SK-N-SH treated with all-trans-retinoic acid at 6 μM for 48 hours (cell line): ENCODE measurements around the gene NECAB3.

Experiments used
- ATAC-seq: fragments of 200-7000 bp; cut with Tn5 transposase; 3 replicates; pipeline ENCODE4 v1.9.1; 2020; ENCODE audit warnings: mild to moderate bottlenecking, moderate library complexity
- ARNTL ChIP-seq: fragments of 450-650 bp; formaldehyde crosslinking; IDR thresholded peaks from 2 replicates; pipeline ENCODE4 v1.5.0; 2020; ENCODE audit warnings: low read depth, mild to moderate bottlenecking, moderate library complexity, borderline replicate concordance
- CSDC2 ChIP-seq: fragments of 250-450 bp; sonication (Bioruptor Pico); IDR thresholded peaks from 2 replicates; pipeline ENCODE4 v1.5.0; 2020; ENCODE audit warnings: mild to moderate bottlenecking, moderate library complexity
- CSRNP3 ChIP-seq: fragments of 250-450 bp; sonication (Bioruptor Pico); IDR thresholded peaks from 2 replicates; pipeline ENCODE4 v1.5.1; 2021; ENCODE audit warnings: mild to moderate bottlenecking, moderate library complexity
- ESRRG ChIP-seq: fragments of 250-450 bp; sonication (Bioruptor Pico); IDR thresholded peaks from 2 replicates; pipeline ENCODE4 v1.6.1; 2021; ENCODE audit warnings: mild to moderate bottlenecking
- OSR1 ChIP-seq: fragments of 250-450 bp; sonication (Bioruptor Pico); IDR thresholded peaks from 2 replicates; pipeline ENCODE4 v1.8.0; 2022; ENCODE audit warnings: moderate library complexity, mild to moderate bottlenecking, inconsistent platforms
- PPARA ChIP-seq: fragments of 250-450 bp; sonication (Bioruptor Pico); IDR thresholded peaks from 2 replicates; pipeline ENCODE4 v1.5.0; 2020; ENCODE audit warnings: mild to moderate bottlenecking, borderline replicate concordance
- RARB ChIP-seq: fragments of 250-450 bp; sonication (Bioruptor Pico); IDR thresholded peaks from 2 replicates; pipeline ENCODE4 v1.8.0; 2021; ENCODE audit warnings: mild to moderate bottlenecking, moderate library complexity
- TOX ChIP-seq: fragments of 250-450 bp; sonication (Bioruptor Pico); IDR thresholded peaks from 2 replicates; pipeline ENCODE4 v1.8.0; 2021; ENCODE audit warnings: mild to moderate bottlenecking, moderate library complexity, borderline replicate concordance
- TSHZ2 ChIP-seq: fragments of 250-450 bp; sonication (Bioruptor Pico); IDR thresholded peaks from 2 replicates; pipeline ENCODE4 v1.5.0; 2020; ENCODE audit warnings: mild to moderate bottlenecking, moderate library complexity
- ZC3H10 ChIP-seq: fragments of 250-450 bp; sonication (Bioruptor Pico); IDR thresholded peaks from 2 replicates; pipeline ENCODE4 v1.5.1; 2021; ENCODE audit warnings: mild to moderate bottlenecking, moderate library complexity
- ZFP3 ChIP-seq: fragments of 250-450 bp; sonication (Bioruptor Pico); IDR thresholded peaks from 2 replicates; pipeline ENCODE4 v1.5.0; 2020; ENCODE audit warnings: mild to moderate bottlenecking, moderate library complexity
- ZFP30 ChIP-seq: fragments of 450-650 bp; formaldehyde crosslinking; IDR thresholded peaks from 2 replicates; pipeline ENCODE4 v1.5.0; 2022; ENCODE audit warnings: mild to moderate bottlenecking, moderate library complexity
- ZNF565 ChIP-seq: fragments of 450-650 bp; formaldehyde crosslinking; conservative IDR thresholded peaks from 2 replicates; pipeline ENCODE4 v1.5.0; 2020; ENCODE audit warnings: low read depth, mild to moderate bottlenecking, moderate library complexity
- ZNF70 ChIP-seq: fragments of 450-650 bp; formaldehyde crosslinking; IDR thresholded peaks from 2 replicates; pipeline ENCODE4 v1.5.0; 2020; ENCODE audit warnings: mild to moderate bottlenecking, moderate library complexity
- ZNF8 ChIP-seq: fragments of 450-650 bp; formaldehyde crosslinking; IDR thresholded peaks from 2 replicates; pipeline ENCODE4 v1.5.0; 2020; ENCODE audit warnings: mild to moderate bottlenecking, moderate library complexity
- TF ChIP-seq, protein P1 (sequence below): fragments of 250-450 bp; sonication (Bioruptor Pico); IDR thresholded peaks from 2 replicates; pipeline ENCODE4 v1.8.0; 2020; ENCODE audit warnings: mild to moderate bottlenecking, moderate library complexity, borderline replicate concordance

The NECAB3 gene

GRCh38 chr20:33679758-33680485 is 5.7 kb upstream of the NECAB3 start:
- TF ChIP-seq ZFP30 (CRISPR knock-in tag): no peak
- TF ChIP-seq ESRRG: no peak
- no peak for TF ChIP-seq ZFP3 (CRISPR knock-in tag)
- no peak for TF ChIP-seq PPARA (CRISPR knock-in tag)
- ATAC-seq: no peak

DNA sequence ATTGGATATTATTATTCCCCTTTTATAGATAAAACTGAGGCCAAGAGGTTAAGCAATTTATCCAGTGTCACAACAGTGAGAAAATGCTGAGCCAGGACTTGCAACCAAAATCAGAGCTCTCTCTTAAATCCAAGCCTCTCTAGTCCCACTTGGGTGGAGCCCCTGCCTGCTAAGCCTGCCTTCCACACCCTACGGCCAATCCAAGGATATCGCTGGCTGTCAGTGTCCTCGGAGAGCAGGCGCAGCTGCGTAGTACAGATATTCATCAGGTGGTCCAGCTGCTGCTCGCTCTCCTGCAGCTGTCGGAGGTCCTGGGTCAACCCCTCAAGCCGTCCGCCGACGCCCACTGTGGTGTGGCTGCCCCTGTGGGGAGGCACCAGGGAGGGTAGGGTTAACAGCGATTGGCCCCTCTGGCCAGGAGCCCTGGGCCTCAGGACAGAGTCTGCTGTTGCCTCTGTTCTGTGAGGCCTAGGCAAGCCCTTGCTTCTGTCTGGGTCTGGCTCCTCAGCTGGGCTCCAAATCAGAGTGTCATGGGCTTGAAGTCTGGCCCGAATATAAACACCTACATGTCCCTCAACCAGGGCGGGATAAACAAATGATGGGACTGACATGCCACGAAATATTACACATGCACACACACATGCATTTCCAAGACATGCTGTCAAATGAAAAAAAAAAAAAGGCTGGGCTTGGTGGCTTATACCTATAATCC is 3.9 kb upstream of the NECAB3 start:
- TF ChIP-seq ZNF565: no peak
- no peak for TF ChIP-seq ZNF8 (CRISPR knock-in tag)
- TF ChIP-seq ZNF70: no peak
- no peak for ATAC-seq

- ATAC-seq: no peak
- TF ChIP-seq RARB (CRISPR knock-in tag) (no peak), CSDC2 (CRISPR knock-in tag) (no peak), ZFP30 (CRISPR knock-in tag) (no peak), ZNF70 (no peak), PPARA (CRISPR knock-in tag) (no peak), ZNF8 (CRISPR knock-in tag) (no peak), ZC3H10 (CRISPR knock-in tag) (no peak), TSHZ2 (CRISPR knock-in tag) (no peak), ARNTL (no peak), TOX (CRISPR knock-in tag) (no peak)
- TF ChIP-seq, protein P1, sequence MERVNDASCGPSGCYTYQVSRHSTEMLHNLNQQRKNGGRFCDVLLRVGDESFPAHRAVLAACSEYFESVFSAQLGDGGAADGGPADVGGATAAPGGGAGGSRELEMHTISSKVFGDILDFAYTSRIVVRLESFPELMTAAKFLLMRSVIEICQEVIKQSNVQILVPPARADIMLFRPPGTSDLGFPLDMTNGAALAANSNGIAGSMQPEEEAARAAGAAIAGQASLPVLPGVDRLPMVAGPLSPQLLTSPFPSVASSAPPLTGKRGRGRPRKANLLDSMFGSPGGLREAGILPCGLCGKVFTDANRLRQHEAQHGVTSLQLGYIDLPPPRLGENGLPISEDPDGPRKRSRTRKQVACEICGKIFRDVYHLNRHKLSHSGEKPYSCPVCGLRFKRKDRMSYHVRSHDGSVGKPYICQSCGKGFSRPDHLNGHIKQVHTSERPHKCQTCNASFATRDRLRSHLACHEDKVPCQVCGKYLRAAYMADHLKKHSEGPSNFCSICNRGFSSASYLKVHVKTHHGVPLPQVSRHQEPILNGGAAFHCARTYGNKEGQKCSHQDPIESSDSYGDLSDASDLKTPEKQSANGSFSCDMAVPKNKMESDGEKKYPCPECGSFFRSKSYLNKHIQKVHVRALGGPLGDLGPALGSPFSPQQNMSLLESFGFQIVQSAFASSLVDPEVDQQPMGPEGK (CRISPR knock-in tag): no peak
Measured at GRCh38 chr20:33676652-33677645, 2.7 kb upstream of the NECAB3 start.

GRCh38 chr20:33676121-33676520 is 1.9 kb upstream of the NECAB3 start:
- TF ChIP-seq, protein P1 (CRISPR knock-in tag): no peak
- TF ChIP-seq CSRNP3: no peak
- TF ChIP-seq ZFP30 (CRISPR knock-in tag): no peak
- TF ChIP-seq OSR1: no peak
- ATAC-seq: no peak
